Measurements from ENCODE around the gene AADAT.
A peak's percentile ranks its signal among the peaks of the same experiment; 100 is the strongest.
"Not testable (repeated sequence)": the region's sequence is repeated elsewhere in the genome, so short reads cannot be mapped to it uniquely, and the experiment has no call there.

The AADAT gene

GRCh38 chr4:170089668-170090351 lies at the start of gene AADAT:
TSS of gene AADAT (minus strand) at chr4:170089956. CDS start at chr4:170089690, 266 bp downstream.
- no peak for DNase-seq

- DNase-seq = peak; percentile 50 to 57
Observed at GRCh38 chr4:170138580-170139194, 48.9 kb upstream of the AADAT start.

DNA sequence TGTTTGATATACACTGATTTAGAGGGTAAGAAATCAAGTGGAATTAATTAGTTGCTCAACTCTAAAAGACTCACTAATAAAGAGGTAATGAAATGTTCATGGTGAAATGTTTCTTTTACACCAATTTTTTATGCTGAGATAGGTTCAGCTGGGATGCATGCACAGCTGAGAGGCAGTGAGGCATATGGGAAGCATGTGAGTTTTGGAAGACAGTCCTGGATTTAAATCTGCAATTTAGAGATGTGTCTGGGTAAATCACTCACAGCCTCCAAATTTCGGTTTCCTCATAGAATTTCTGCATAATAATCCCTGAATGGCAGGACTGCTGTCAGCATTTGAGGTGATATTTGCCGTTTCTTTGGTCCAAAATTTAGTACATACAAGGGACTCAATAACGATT lies 48.2 kb upstream of the AADAT start:
- no peak for DNase-seq

DNA sequence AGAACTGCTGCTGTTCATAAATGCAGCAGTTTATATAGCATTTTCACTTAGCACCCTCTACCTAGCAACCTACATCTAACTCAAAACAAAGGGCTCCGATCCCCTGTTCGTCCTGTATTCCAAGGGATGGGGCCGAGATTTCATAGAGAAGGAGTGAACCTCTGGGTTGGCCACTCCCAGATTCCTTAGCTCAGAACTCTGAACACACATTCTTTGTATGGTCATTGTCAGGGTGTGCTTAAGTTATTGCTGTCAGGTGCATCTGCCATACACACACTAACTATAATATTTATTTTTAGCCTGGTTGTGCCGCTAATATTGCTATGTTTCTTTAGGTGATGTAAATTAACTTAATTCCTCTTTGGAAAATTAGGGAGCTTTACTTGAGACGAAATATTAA lies 47.7 kb upstream of the AADAT start:
- DNase-seq = no peak

GRCh38 chr4:170134821-170135220 lies 45.1 kb upstream of the AADAT start:
- no peak for DNase-seq

DNA sequence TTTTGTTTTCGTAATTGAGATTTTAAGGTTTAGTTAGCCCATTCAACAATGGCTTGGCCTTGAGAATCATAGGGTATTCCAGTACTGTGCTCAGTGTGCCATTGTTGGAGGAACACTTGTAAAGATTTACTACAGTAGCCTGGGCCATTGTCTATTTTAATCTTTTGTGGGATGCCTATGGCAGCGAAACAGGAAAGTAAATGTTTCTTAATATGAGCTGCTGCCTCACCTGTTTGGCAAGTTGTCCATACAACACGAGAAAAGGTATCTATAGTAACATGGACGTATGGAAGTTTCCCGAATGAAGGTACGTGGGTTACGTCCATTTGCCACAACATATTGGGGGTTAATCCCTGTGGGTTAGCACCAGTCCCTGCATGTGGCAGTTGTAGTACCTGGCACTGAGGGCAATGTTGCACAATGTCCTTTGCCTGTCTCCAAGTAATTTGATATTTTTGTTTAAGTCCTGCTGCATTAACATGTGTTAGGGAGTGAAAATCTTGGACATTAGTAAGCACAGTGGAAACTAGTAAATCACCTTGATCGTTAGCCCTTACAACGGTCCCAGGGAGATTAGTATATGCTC lies 38.6 kb upstream of the AADAT start:
- no peak for DNase-seq

GRCh38 chr4:170127758-170128157 lies 38.0 kb upstream of the AADAT start:
- DNase-seq = no peak

- DNase-seq = no peak
Observed at GRCh38 chr4:170124406-170124805, 34.6 kb upstream of the AADAT start.

GRCh38 chr4:170122252-170122651 lies 32.5 kb upstream of the AADAT start:
- DNase-seq = no peak

DNA sequence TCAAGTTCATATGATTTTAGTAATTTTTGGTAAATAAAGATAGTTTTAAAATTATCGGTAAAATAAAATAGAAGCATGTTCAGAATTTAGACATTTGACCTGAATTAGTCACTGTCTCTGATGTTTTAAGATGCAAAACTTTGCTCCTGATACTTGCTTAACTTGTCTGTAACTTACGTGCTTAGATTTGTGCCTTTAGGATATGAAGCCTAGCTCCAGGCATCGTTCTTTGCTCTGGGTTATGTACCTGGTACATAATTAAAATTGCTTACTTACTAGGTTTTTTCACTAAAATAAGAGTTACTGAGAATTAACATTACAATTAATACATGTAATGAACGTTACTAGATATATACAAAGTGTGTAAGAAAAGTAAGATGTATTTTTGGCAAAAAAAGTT lies 24.9 kb upstream of the AADAT start:
- no peak for DNase-seq

- not testable (repeated sequence) for DNase-seq
Observed at GRCh38 chr4:170114183-170114582, 24.4 kb upstream of the AADAT start.

DNA sequence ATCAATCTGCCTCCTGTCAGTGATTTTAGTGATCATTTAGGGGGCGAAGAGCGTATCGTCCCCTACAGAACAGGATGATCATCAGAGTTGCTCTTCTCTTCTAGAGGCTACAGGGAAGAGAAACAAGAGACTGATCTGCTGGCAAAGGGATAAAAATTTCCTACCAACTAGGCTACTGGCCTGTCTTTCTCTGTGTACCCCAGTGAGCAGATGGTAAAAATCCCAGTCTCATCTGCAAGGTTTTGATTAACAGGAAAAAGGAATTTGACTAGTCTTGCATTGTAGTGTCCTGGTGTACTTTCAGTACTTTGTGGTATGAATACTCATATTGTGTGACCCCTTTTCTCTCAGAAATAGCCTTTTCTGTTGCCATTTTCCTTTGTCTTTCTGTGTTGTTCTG lies 21.8 kb upstream of the AADAT start:
- no peak for DNase-seq

DNA sequence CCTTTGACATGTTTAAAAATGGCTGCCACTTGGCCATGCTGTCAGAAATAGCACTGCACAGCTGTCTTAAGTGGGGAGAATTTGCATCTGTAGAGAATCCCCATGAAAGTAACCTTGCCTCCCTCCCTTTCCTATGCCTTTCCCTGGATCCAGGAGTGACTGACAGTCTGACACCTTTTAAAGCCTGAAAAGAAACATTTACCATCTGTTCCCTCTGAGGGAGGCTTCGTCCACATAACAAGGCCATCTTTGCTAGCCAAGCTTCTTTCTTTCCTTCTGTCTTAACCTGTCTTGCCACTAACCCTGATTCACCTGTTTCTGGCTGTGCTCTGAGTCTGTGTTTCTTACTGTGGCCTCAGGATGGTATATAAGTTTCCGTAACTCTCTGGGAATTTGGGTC lies 21.3 kb upstream of the AADAT start:
- DNase-seq = no peak

DNA sequence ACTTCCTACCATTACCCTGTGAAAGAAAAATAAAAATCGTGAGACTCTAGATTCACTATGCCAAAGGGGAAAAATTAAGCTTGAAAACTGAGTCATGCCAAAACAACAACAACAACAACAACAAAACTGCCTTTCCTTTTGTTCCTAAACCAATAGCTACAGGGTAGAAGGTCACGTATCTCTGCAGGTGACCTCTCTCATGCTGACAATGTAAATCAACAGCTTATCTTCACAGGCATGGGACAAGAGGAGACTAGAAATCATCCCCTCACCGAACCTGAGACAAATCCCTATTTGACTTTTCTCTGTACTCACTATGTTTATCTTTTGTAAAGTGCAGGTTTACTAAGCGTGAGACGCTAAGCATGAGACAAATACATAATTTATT lies 20.5 kb upstream of the AADAT start:
- DNase-seq = no peak

- DNase-seq = no peak
Observed at GRCh38 chr4:170109586-170110284, 20.0 kb upstream of the AADAT start.

GRCh38 chr4:170106900-170107299 lies 17.1 kb upstream of the AADAT start:
- DNase-seq = no peak

- DNase-seq = no peak
Observed at GRCh38 chr4:170102426-170102825, 12.7 kb upstream of the AADAT start.

DNA sequence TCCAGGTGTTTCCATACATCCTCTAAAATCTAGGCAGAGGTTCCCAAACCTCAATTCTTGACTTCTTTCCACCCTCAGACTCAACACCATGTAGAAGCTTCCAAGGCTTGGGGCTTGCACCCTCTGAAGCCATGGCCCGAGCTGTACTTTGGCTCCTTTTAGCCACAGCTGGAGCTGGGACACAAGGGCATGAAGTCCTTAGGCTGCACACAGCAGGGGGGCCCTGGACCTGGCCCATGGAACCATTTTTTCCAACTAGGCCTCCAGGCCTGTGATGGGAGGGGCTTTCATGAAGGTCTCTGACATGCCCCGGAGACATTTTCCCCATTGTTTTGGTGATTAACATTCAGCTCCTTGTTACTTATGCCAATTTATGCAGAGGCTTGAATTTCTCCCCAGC lies 8.4 kb upstream of the AADAT start:
- DNase-seq = not testable (repeated sequence)

- no peak for DNase-seq
Observed at GRCh38 chr4:170097681-170098080, 7.9 kb upstream of the AADAT start.

DNA sequence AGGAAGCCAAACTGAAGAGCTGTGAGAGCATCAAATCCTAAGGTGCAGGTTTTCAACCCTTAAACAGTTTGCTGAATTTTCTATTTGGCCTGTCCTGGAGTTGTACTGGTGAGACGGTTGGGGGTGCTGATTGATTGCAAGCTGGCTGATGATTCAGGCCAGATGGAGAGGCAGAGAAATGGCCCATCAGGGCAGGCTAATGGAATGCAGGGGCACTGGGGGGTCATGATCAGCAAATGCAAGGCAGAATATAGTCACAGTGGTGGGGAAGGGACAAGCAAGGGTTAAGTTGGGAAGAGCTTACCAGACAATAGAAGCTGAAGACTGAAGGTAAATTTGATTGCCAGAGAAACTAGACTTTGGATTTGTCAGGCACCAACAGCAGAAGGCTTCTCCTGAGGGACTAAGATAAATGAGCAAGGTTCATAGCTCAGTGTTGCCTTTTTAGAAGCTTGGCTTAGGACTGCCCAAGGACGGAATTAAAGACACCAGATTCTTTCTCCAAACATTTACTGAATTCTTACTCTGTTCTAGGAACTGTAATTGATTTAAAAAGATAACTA lies 4.3 kb upstream of the AADAT start:
- no peak for DNase-seq

- no peak for DNase-seq
Observed at GRCh38 chr4:170091069-170091696, 1.4 kb upstream of the AADAT start.

DNA sequence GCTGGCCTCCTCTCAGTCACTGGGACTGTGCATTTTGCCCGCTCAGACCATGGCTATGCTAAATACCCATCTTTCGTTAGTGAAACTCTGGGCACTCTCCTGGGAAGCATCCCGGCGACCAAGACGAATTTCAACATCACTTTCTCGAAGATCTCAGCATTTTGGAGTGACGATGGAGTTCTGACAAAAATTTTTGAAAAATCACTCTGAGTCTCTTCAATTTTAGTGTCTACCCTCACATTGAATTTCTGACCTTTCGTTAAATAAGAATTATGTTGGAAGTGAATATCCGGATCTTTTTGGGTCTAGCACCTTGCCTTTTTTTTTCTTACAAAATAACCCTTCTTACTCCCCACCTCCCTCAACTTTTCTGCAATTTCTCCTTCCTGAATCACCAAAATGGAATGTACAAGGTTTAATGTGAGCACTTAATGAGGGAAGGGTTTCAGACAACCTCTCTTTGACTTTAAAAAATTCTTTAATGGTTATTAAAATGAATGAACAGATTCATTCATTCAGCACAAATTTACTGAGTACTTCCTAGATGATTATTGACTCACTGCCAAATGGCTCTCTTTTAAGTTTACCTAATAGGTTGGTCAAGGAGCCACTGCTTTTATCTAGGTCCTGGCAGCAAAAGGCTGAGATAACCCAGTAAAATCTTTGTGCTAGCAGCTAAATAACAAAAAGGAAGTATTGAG lies 746 bp upstream of the AADAT start:
- no peak for DNase-seq

Data from CD4-positive, alpha-beta T cell treated with Interleukin-1 beta for 1 hour (primary cell).